Mesendoderm (in vitro differentiated cells): Measurements from ENCODE around the gene DXO.

Source experiments
- DNase-seq: peaks from one replicate; pipeline ENCODE4 v3.0.0; 2013
- H2AK5ac ChIP-seq: 2 replicates; pipeline ENCODE4 v1.6.1; 2013; ENCODE audit warnings: low read length, inconsistent platforms
- H2BK120ac ChIP-seq: 2 replicates; pipeline ENCODE4 v1.6.1; 2013; ENCODE audit warnings: low read depth, mild to moderate bottlenecking, low read length, moderate library complexity, mixed read lengths
- H2BK15ac ChIP-seq: replicated peaks from 2 replicates; pipeline ENCODE4 v1.6.1; 2013; ENCODE audit warnings: low read depth, mild to moderate bottlenecking, moderate library complexity
- H2BK5ac ChIP-seq: 2 replicates; pipeline ENCODE4 v1.6.1; 2013; ENCODE audit warnings: low read length, inconsistent platforms
- H3K18ac ChIP-seq: 2 replicates; pipeline ENCODE4 v1.6.1; 2013; ENCODE audit warnings: mild to moderate bottlenecking, low read length, mixed read lengths
- H3K23ac ChIP-seq: one replicate; pipeline ENCODE4 v1.6.1; 2013; ENCODE audit warnings: low read length
- H3K27ac ChIP-seq: 2 replicates; pipeline ENCODE4 v1.5.1; 2013; ENCODE audit warnings: low read depth, mild to moderate bottlenecking, inconsistent platforms, low read length, moderate library complexity
- H3K27me3 ChIP-seq: 2 replicates; pipeline ENCODE4 v1.6.1; 2013; ENCODE audit warnings: low read length, control low read depth, mild to moderate bottlenecking, inconsistent platforms; ENCODE audit not compliant: insufficient read depth, poor library complexity
- H3K36me3 ChIP-seq: 2 replicates; pipeline ENCODE4 v1.6.1; 2013; ENCODE audit warnings: low read length, inconsistent platforms; ENCODE audit not compliant: control insufficient read depth, insufficient read depth
- H3K4ac ChIP-seq: one replicate; pipeline ENCODE4 v1.6.1; 2013; ENCODE audit warnings: low read depth, mild to moderate bottlenecking, low read length, moderate library complexity
- H3K4me1 ChIP-seq: 2 replicates; pipeline ENCODE4 v1.6.1; 2013; ENCODE audit warnings: low read depth, low read length, inconsistent platforms; ENCODE audit not compliant: control insufficient read depth
- H3K4me2 ChIP-seq: 2 replicates; pipeline ENCODE4 v1.6.1; 2013; ENCODE audit warnings: low read length
- H3K4me3 ChIP-seq: 2 replicates; pipeline ENCODE4 v1.5.1; 2013; ENCODE audit warnings: mild to moderate bottlenecking, low read length
- H3K56ac ChIP-seq: one replicate; pipeline ENCODE4 v1.6.1; 2013; ENCODE audit warnings: low read length
- H3K79me1 ChIP-seq: 2 replicates; pipeline ENCODE4 v1.6.1; 2013; ENCODE audit warnings: low read length, inconsistent platforms
- H3K79me2 ChIP-seq: 2 replicates; pipeline ENCODE4 v1.6.1; 2013; ENCODE audit warnings: mild to moderate bottlenecking, low read length; ENCODE audit not compliant: control insufficient read depth, insufficient read depth
- H3K9ac ChIP-seq: 2 replicates; pipeline ENCODE4 v1.6.1; 2013; ENCODE audit warnings: low read length, inconsistent platforms
- H4K5ac ChIP-seq: one replicate; pipeline ENCODE4 v1.6.1; 2013; ENCODE audit warnings: low read length
- H4K8ac ChIP-seq: one replicate; pipeline ENCODE4 v1.6.1; 2013; ENCODE audit warnings: low read depth, mild to moderate bottlenecking, control low read depth, low read length, moderate library complexity
- WGBS: extraction: QIAGEN DNeasy Blood & Tissue Kit; methylation state at CpG from one replicate; pipeline ENCODE4 v1.1.7; 2013; ENCODE audit warnings: low lambda C conversion rate, missing lambda C conversion rate; ENCODE audit not compliant: insufficient coverage; ENCODE audit errors: extremely low coverage; 5-methylcytosine and 5-hydroxymethylcytosine counted together

The DXO gene

DNA sequence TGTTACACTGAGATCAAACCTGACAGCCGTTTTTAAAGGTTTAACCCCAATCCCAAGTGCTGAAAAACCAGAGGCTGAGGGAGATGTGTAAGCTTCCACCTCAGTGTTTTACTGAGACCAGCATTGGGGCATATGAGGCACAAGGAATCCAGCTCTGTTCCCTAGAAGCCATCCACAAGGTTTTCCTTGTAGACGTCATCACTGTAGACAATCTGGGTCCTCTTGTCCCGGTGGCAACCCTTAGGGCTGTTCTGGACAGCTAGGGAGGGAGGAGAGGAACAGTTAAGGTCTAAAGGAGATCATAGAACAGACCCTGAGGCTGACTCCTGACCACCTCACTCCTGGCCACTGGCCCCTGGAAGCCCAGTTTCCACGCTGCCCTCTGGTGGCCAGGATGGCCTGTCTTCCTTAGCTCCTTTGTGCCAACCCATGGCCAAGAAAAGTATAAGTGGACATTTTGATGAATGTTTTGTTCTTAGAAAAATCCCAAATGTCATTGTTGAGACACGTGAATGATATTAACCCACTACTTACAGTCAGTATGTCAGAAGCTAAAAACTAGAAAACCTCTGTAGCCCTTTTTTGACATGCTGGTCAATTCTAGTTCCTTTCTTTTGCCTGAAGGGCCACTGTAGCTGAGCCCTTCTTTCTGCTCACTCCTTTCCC lies 19.7 kb downstream of the DXO start:
- Histone ChIP-seq H3K79me1 (peaks cover 3% of the 10 kb centered on the region), H3K36me3 (peaks cover 6% of the 10 kb centered on the region), H3K4ac (no peak overlapping the region), H3K27me3 (no peaks in the 10 kb centered on the region), H2AK5ac (no peak overlapping the region), H4K5ac (no peak overlapping the region), H3K79me2 (no peaks in the 10 kb centered on the region), H3K9ac (no peak overlapping the region), H3K4me3 (no peak overlapping the region), H3K27ac (no peak overlapping the region), H3K18ac (no peak overlapping the region), H2BK15ac (no peak overlapping the region), H2BK5ac (no peak overlapping the region), H3K4me1 (no peaks in the 10 kb centered on the region), H3K23ac (no peak overlapping the region), H3K4me2 (no peak overlapping the region), H2BK120ac (no peak overlapping the region), H3K56ac (no peak overlapping the region), H4K8ac (no peak overlapping the region)
- WGBS, result no CpG with 5 or more reads among the region's 5 CpGs
- DNase-seq, result peak; percentile 60

DNA sequence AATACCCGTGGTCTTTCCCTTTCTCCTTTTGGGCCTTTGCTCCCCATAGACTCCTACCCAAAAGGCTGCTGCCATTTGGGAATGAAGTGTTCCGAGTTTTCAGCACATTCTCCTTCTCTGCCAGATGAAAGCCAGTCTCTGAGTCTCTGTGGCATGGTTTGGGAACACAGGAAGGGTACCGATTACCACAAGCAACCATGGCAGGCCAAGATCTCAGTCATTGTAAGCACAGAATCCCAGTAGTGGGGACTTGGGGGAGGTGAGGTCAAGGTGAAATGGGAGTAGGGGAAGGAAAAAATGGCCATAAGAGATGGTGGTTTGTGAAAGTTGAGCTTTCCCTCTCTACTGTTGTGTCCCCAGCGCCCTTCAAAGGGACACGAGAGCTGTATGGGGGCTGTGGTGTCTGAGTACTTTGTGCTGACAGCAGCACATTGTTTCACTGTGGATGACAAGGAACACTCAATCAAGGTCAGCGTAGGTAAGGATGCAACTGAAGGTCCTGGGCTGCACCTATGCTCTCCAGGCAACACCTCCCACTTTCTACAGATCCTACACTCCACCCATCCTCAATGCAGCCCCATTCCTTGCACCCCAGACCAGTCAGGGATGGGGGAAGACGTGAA lies 21.9 kb downstream of the DXO start:
- Histone ChIP-seq H3K9ac (no peak overlapping the region), H2BK120ac (no peak overlapping the region), H3K23ac (no peak overlapping the region), H2BK15ac (no peak overlapping the region), H3K79me2 (no peaks in the 10 kb centered on the region), H3K36me3 (peaks cover 2% of the 10 kb centered on the region), H3K4ac (no peak overlapping the region), H2AK5ac (no peak overlapping the region), H3K27ac (no peak overlapping the region), H3K18ac (no peak overlapping the region), H4K8ac (no peak overlapping the region), H3K79me1 (no peaks in the 10 kb centered on the region), H3K4me1 (no peaks in the 10 kb centered on the region), H3K56ac (no peak overlapping the region), H4K5ac (no peak overlapping the region), H2BK5ac (no peak overlapping the region), H3K4me3 (no peak overlapping the region), H3K4me2 (no peak overlapping the region), H3K27me3 (no peaks in the 10 kb centered on the region)
- no peak for DNase-seq
- no CpG with 5 or more reads among the region's 7 CpGs for WGBS

DNA sequence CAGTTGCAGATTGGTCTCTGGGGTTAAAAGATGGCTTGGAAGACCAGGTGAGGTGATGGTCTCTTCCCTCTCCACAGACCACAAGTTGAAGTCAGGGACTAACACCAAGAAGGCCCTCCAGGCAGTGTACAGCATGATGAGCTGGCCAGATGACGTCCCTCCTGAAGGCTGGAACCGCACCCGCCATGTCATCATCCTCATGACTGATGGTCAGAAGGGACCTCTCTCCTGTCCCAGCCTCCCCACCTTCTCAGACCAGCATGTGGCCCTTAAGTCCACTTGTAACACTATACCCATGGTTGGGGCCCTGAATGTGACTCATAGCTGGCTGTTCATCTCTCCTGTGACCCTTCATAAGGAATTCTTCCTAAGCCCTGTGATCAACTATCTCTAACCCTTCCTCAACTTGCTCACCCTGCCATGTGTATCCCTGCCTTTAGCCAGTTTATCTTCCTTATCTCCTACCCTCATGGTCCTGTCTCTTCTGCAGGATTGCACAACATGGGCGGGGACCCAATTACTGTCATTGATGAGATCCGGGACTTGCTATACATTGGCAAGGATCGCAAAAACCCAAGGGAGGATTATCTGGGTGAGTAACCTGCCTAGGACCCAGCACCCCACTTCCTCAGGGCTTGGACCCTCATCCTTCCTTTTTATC lies 23.1 kb downstream of the DXO start:
- Histone ChIP-seq H3K79me2 (no peaks in the 10 kb centered on the region), H2BK15ac (no peak overlapping the region), H3K27me3 (no peaks in the 10 kb centered on the region), H3K36me3 (peaks cover 2% of the 10 kb centered on the region), H3K18ac (no peak overlapping the region), H3K4me2 (no peak overlapping the region), H3K4me1 (no peaks in the 10 kb centered on the region), H3K23ac (no peak overlapping the region), H3K4ac (no peak overlapping the region), H2BK120ac (no peak overlapping the region), H3K56ac (no peak overlapping the region), H3K4me3 (no peak overlapping the region), H3K79me1 (no peaks in the 10 kb centered on the region), H3K9ac (no peak overlapping the region), H4K8ac (no peak overlapping the region), H2AK5ac (no peak overlapping the region), H3K27ac (no peak overlapping the region), H4K5ac (no peak overlapping the region), H2BK5ac (no peak overlapping the region)
- DNase-seq, result no peak
- WGBS, result no CpG with 5 or more reads among the region's 6 CpGs

DNA sequence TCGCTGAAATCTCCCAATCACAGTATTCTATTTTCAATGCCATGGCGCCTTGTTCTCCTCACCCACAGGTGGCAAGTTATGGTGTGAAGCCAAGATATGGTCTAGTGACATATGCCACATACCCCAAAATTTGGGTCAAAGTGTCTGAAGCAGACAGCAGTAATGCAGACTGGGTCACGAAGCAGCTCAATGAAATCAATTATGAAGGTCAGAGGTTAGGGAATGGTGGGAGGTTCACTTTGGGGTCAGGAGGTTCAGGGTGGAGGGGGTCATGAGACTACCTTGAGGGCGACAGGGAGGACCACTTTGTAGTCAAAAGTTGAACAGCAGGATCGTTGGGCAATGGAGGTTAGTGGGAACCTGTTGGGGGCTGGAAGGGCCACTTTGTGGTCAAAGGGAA lies 23.6 kb downstream of the DXO start:
- Histone ChIP-seq H3K4me2 (no peak overlapping the region), H2BK15ac (no peak overlapping the region), H3K79me2 (no peaks in the 10 kb centered on the region), H3K9ac (no peak overlapping the region), H3K4ac (no peak overlapping the region), H3K79me1 (no peaks in the 10 kb centered on the region), H3K4me3 (no peak overlapping the region), H2BK120ac (no peak overlapping the region), H3K18ac (no peak overlapping the region), H2BK5ac (no peak overlapping the region), H2AK5ac (no peak overlapping the region), H3K56ac (no peak overlapping the region), H3K23ac (no peak overlapping the region), H4K5ac (no peak overlapping the region), H3K27ac (no peak overlapping the region), H3K36me3 (no peaks in the 10 kb centered on the region), H3K27me3 (no peaks in the 10 kb centered on the region), H4K8ac (no peak overlapping the region), H3K4me1 (no peaks in the 10 kb centered on the region)
- WGBS, result no CpG with 5 or more reads among the region's 5 CpGs
- DNase-seq, result no peak

DNA sequence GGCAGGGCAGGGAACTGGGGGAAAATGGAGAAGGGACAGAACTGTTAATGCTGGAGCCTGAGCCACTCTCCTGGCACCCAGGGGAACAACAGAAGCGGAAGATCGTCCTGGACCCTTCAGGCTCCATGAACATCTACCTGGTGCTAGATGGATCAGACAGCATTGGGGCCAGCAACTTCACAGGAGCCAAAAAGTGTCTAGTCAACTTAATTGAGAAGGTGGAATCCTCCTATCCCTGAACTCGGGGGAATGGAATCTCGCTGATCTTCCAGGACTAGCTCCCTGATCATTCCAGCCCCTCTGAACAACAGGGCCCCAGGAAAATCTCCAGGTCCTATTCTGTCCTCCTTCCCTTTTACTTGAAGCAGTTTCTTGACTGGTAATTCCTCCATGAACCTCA lies 24.1 kb downstream of the DXO start:
- H3K4me2 ChIP-seq, result no peak overlapping the region
- H4K8ac ChIP-seq, result no peak overlapping the region
- no peak overlapping the region for H3K23ac ChIP-seq
- H3K27me3 ChIP-seq, result no peaks in the 10 kb centered on the region
- H3K4me3 ChIP-seq, result no peak overlapping the region
- no peak overlapping the region for H3K4ac ChIP-seq
- WGBS, result no CpG with 5 or more reads among the region's 4 CpGs
- H3K18ac ChIP-seq, result no peak overlapping the region
- DNase-seq, result no peak
- H4K5ac ChIP-seq, result no peak overlapping the region
- no peaks in the 10 kb centered on the region for H3K36me3 ChIP-seq
- H3K27ac ChIP-seq, result no peak overlapping the region
- H2BK120ac ChIP-seq, result no peak overlapping the region
- no peak overlapping the region for H3K56ac ChIP-seq
- H3K79me1 ChIP-seq, result no peaks in the 10 kb centered on the region
- H3K9ac ChIP-seq, result no peak overlapping the region
- H3K79me2 ChIP-seq, result no peaks in the 10 kb centered on the region
- no peak overlapping the region for H2BK5ac ChIP-seq
- H3K4me1 ChIP-seq, result no peaks in the 10 kb centered on the region
- H2AK5ac ChIP-seq, result no peak overlapping the region
- no peak overlapping the region for H2BK15ac ChIP-seq
